GM18858 (cell line): ENCODE data around the gene WDFY2.
"Not testable (repeated sequence)": the region's sequence is repeated elsewhere in the genome, so short reads cannot be mapped to it uniquely, and the experiment has no call there.

Experiments used
- ATAC-seq: cut with Tn5 transposase; IDR thresholded peaks from one replicate; pipeline ENCODE4 v1.9.1; 2021; ENCODE audit not compliant: unreplicated experiment

WDFY2 gene

GRCh38 chr13:51689663-51689996 lies 105.4 kb downstream of the WDFY2 start:
- peak; percentile 63 for ATAC-seq

GRCh38 chr13:51695677-51696076 lies 111.4 kb downstream of the WDFY2 start:
- not testable (repeated sequence) for ATAC-seq

- ATAC-seq, result no peak
These were observed 112.9 kb downstream of the WDFY2 start for GRCh38 chr13:51697181-51697580.

GRCh38 chr13:51697855-51698254 lies 113.6 kb downstream of the WDFY2 start:
- ATAC-seq, result no peak

- no peak for ATAC-seq
These were observed 114.1 kb downstream of the WDFY2 start for GRCh38 chr13:51698352-51698751.

- ATAC-seq, result peak; percentile 95
These were observed 120.4 kb downstream of the WDFY2 start for GRCh38 chr13:51704399-51705313.

- ATAC-seq, result no peak
These were observed 123.2 kb downstream of the WDFY2 start for GRCh38 chr13:51707461-51707860.

- no peak for ATAC-seq
These were observed 129.5 kb downstream of the WDFY2 start for GRCh38 chr13:51713807-51714206.

- ATAC-seq, result peak; percentile 86
These were observed 130.5 kb downstream of the WDFY2 start for GRCh38 chr13:51714663-51715168.

GRCh38 chr13:51715613-51716012 lies 131.4 kb downstream of the WDFY2 start:
- ATAC-seq, result no peak

GRCh38 chr13:51717786-51718398 lies 133.6 kb downstream of the WDFY2 start:
- no peak for ATAC-seq

- no peak for ATAC-seq
These were observed 135.1 kb downstream of the WDFY2 start for GRCh38 chr13:51719394-51719793.

- ATAC-seq, result peak; percentile 92
These were observed 137.2 kb downstream of the WDFY2 start for GRCh38 chr13:51721496-51721895.

GRCh38 chr13:51723529-51723928 lies 139.3 kb downstream of the WDFY2 start:
- no peak for ATAC-seq

- no peak for ATAC-seq
These were observed 140.5 kb downstream of the WDFY2 start for GRCh38 chr13:51724721-51725120.

GRCh38 chr13:51726446-51727193 lies 142.4 kb downstream of the WDFY2 start:
- ATAC-seq, result no peak

GRCh38 chr13:51727634-51728274 lies 143.5 kb downstream of the WDFY2 start:
- no peak for ATAC-seq

- no peak for ATAC-seq
These were observed 144.0 kb downstream of the WDFY2 start for GRCh38 chr13:51728275-51728673.

GRCh38 chr13:51728972-51729371 lies 144.7 kb downstream of the WDFY2 start:
- ATAC-seq, result no peak

- no peak for ATAC-seq
These were observed 145.7 kb downstream of the WDFY2 start for GRCh38 chr13:51729866-51730553.
